ENCODE data around the gene IGFBP4.

- TF ChIP-seq CTCF (conservative IDR thresholded peaks at IDR 0.05 in 1 of 2, IDR thresholded peaks at IDR 0.05 in 1 of 2; ENCODE audit: extremely low read depth in 1 of 2, insufficient read depth in 1 of 2, low read depth in 1 of 2, low read length in 2 of 2), result no peak
- no peak for TF ChIP-seq EZH2 (IDR thresholded peaks at IDR 0.05; ENCODE audit: borderline replicate concordance, low read length)
Observed at GRCh38 chr17:40487371-40488020, 44.2 kb downstream of the IGFBP4 start.

Measured in mammary epithelial cell (primary cell).